Measurements from ENCODE around the gene TH.

TH gene

DNA sequence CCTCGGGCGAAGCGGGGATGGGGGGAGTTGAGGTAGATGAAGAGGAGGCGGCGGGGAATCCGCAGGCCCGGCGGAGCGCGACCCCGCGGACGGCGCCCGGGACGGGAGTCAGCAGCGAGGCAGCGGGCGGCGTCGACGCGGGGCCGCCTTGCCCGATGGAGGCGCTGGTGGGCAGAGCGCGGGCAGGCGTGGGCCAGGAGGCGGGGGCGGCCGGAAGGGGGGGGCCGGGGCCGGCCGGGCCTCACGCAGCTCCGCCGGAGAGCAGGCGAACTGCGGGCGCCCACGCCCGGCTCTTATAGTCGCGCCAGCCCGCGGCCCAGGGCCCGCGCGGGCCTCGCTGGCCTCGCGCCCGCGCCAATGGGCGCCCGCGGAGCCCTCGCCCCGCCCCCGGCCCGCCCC lies 32.5 kb downstream of the TH start, which contains the start of gene IGF2:
Gene IGF2, minus strand, starts transcription at position 267 of the 399 bp plus-strand sequence. CDS start 3,866 bp downstream, outside the sequence.
- DNase-seq: no peak

GRCh38 chr11:2138431-2139122 lies 33.0 kb downstream of the TH start:
- DNase-seq: no peak

DNA sequence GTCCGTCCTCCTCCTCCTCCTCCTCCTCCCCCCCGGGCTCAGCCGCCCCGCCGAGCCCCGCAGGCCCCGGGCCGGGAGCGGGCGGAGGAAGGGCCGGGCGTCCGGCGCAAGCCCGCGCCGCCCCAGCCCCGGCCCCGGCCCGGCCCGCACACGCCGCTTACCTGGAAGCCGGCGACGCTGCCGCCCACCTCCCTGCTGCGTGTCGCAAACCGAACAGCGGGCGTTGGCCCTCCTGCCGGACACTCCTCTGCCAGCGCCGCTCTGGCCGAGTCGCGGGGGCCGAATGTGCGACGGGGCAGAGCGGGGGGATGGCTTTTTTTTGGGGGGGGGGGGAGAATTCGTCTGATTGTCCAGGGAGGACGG lies 33.6 kb downstream of the TH start:
- DNase-seq: no peak

DNA sequence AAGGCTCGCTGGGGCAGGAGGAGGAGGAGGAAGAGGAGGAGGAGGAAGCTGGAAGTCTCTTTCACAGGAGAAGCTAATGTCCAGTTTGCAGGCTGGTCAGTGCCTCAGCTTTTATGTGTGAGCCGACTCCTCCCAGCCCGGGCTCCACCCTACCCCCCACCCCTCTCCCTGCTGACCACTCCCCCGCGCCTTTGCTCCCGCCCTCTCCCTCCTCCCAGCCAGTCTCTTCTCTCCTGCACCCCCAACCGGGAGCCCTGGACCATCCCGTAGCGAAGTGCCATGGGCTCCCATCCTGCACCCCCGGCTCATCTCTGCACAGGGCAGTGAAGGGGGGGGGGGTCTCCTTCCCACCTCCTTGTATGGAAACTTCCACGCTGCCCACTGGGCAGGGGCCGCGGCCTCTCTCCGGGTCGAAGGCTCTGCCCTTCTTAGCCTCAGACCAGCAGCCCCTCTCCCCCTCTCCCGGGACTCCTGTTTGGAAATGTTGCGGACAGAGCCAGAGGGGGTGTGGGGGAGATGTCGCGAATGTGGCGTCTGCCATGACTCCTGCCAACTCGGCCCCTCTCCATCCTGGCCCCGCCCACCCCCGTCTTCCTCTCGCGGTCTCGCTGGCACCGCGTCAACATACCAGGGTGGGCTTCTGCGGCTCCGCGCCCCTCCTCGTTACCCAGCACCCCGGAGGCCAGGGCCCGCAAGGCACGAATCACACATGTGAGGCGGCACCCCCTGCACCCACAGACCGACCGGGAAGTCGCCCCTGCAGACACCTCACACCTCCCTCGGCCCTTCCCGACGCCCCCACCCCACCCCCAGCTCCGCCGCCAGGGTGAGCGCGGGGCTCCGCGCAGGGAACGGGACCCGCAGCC lies 34.2 kb downstream of the TH start:
- DNase-seq: no peak

- DNase-seq: no peak
These were observed 34.7 kb downstream of the TH start for GRCh38 chr11:2136952-2137201.

GRCh38 chr11:2136209-2136951 lies 35.2 kb downstream of the TH start:
- no peak for DNase-seq

GRCh38 chr11:2135648-2136201 lies 35.9 kb downstream of the TH start:
- no peak for DNase-seq

DNA sequence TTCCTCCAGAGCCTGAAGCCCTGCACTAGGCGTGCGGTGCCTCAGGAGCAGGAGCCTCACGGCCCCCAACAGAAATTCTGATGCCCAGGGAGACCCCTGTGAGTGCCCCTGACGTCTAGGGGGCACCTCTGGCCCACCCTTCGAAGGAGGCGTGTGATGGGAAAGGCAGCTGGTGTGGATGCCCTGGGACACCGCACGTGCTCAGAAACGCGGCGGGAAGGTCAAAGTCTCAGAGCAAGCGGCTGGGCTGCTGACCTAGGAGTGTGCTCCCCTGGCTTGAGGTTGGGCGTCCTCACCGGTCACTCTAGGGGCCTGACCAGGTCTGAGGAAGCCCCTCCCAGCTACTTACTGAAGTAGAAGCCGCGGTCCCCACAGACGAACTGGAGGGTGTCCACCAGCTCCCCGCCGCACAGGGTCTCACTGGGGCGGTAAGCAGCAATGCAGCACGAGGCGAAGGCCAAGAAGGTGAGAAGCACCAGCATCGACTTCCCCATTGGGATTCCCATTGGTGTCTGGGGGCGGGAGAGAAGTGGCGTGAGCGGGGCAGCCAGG lies 36.5 kb downstream of the TH start:
- no peak for DNase-seq

- DNase-seq: no peak
These were observed 37.3 kb downstream of the TH start for GRCh38 chr11:2134022-2135010.

DNA sequence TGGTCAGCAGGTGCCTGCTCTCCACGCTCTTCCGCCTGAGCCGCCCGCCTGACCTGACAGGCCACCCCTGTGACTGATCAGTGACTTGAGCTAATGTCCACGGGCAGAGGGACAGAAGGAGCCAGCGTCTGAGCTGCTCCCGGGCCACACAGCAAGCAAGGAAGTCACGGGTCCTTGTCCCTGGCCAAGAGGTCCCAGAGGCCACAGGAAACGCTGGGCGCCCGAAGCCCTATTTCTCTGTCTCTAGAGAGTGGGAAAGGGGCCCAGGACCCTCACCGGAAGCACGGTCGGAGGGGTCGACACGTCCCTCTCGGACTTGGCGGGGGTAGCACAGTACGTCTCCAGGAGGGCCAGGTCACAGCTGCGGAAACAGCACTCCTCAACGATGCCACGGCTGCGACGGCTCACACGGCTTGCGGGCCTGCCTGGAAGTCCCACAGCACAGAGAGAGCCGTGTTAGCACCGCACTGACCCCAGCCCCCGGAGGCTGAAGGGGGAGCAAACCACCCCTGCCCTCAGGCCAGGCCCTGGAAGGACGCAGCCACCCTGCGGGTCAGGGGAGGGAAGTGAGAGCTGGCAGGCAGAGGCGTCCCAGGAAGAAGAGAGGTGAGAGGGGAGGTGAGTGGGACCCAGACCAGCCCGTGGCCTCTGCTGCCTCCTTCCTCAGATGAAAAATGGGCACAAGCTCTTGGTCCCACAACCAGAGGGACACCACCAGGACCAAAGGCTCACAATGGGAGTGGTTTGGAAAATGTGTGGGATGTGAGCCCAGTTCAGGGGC lies 38.2 kb downstream of the TH start:
- no peak for DNase-seq

DNA sequence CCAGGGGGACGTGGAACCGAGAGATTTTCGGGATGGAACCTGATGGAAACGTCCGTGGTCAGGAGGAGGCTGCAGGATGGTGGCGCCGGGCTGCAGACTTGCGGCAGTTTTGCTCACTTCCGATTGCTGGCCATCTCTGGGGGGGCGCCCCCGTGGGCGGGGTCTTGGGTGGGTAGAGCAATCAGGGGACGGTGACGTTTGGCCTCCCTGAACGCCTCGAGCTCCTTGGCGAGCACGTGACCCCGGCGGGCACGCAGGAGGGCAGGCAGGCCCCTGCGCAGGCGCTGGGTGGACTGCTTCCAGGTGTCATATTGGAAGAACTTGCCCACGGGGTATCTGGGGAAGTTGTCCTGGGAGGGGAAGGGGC lies 38.8 kb downstream of the TH start:
- DNase-seq: no peak

- DNase-seq: no peak
These were observed 39.4 kb downstream of the TH start for GRCh38 chr11:2132246-2132645.

DNA sequence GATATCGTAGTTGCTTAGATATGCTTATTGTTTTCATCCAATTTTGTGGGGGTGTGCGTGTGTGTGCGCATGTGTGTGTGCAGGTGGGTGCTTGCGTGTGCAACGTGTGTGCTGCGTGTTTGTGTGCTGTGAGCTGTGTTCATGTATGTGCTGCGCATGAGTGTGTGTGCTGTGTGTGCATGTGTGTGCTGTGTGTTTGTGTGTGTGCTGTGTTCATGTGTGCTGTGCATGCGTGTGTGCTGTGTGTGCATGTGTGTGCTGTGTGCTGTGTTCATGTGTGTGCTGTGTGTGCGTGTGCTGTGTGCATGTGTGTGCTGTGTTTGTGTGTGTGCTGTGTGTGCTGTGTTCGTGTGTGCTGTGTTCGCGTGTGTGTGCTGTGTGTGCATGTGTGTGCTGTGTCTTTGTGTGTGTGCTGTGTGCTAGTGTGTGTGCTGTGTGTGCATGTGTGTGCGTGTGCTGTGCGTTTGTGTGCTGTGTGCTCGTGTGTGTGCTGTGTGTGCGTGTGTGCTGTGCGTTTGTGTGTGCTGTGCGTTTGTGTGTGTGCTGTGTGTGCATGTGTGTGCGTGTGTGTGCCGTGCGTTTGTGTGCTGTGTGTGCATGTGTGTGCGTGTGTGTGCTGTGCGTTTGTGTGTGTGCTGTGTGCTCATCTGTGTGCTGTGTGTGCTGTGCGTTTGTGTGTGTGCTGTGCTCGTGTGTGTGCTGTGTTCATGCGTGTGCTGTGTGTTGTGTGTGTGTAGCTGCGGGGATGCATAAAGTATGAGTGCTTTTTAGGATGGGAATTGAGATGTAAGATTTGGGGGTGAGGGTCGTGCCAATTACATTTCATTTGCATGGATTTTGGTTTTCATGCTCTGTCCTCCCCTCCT lies 40.0 kb downstream of the TH start:
- DNase-seq: no peak

DNA sequence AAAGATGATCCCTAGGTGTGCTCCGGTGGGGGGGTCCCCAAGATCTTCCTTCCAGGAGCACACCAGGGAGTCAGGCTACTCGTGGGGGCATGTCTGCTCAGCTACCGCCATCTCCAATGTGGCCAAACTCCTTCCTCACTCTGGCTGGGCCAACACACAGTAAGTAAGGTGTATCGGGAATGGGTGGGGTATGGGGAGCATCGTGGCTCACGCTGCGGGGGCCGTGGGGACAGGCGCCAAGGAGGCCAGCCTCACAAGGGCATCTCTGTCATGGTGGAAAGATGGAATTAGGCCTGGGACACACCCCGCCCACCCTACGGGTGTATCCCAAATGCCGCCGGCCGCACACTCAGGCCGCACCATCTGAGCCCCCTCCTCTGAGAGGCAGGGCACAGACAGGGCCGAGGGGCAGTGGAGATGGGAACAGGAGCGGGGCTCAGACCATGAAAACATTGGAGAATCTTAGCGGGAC lies 40.7 kb downstream of the TH start:
- no peak for DNase-seq

DNA sequence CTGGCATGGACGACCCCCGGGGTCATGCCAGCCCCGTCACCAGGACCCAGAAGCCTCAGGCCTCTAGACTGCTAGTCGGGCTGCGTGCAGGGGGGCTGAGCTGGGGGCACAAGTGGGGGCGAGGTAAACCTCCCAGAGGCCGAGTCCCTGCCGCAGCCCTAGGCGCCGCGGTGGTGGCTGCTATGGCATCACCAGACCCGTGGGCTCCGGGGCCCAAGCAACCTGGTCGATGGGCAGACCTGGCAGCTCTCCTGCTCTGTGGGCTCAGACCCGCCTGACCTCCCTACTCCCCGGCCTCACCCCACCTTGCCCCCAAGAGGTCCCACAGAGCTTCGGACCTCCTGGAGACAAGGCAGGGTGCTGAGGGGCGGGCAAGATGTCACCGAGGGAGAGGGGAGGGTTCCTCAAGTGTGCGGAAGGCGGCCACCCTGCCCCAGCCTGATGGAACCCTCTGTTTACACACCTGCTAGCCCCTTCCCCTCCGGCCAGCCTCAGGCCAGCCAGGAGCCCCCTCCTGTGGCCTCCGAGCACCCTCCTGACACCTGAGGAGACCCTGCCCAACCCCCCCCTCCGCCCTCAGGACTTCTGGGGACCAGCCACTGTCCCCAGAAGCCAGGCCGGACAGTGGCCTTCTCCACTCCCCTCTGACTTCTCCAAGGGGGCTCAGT lies 41.8 kb downstream of the TH start:
- DNase-seq: no peak

DNA sequence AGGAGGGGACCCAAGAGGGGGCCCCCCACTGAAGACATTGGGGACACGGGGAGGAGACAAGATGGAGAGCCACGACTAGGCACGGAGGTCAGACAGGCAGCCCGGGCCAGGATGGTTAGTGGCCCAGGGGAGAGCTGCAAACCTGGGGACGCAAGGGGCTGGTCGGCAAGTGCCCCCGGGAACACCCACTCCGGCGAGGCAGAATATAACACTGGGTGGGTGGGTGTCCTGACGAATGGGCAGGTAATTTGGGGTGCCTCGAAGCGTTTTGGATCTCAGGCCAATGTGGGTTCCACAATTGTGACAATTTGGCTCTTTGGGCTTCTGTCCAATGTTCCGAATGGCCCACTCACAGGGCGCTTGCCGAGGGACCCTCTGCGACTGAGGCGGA lies 42.3 kb downstream of the TH start:
- no peak for DNase-seq

DNA sequence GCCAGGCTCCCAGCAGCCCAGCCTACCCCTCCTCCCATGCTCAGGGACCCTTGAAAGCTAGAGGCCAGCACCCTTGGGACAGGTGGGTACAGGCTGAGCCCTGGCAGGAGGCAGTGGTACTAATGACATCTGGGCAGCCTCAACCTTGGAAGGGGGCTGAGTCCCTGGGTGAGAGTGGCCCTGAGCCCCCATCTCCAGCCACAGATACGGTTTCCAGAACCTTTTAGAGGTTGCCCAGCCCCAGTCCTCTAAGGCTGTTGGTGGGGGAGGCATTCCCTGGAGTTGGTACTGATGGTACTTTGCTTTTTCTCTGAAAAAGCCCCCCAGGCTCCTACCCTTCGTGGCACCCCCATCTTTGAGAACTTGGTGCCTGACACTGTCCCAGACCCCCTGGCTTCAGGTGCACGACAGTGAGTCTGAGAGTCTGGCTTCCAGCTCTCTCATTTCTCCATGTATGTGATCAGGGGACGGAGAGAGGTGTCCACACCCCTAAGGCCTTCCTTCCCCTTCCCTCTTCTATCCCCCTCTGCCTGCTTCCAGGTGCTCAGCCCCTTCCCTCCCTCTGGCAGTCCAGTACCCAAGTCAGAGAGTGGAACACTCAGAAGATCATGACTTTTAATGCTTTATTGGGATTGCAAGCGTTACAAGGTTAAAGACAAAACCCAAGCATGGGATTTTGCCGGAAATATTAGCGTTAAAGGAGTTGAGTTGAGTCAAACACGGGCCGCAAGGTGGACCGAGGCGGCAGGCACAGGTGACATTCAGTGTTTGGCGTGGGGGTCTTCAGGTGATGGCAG lies 42.9 kb downstream of the TH start:
- DNase-seq: no peak

DNA sequence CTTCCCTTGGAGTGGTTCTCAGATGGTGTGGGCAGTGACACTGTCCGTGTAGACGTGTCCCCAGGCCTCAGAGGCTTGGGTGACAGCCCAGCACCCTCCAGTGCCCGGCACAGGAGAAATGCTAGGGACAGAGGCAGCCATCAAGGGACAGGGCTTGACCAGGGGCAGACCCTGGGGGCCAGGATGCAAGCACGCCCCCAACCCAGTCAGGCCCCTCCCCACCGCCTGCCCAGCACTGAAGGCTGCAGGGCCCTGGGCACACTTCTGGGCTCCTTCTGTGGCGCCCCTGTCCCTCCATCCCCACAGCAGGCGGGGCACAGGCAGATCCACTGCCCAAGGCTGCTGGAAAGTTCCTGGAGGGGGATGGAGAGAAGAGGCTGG lies 43.5 kb downstream of the TH start:
- no peak for DNase-seq
